ENCODE data around the gene ARHGAP4.

The ARHGAP4 gene

GRCh38 chrX:153927672-153927921 is 1.5 kb upstream of the ARHGAP4 start:
- DNase-seq (ENCODE audit: low read depth): no peak
- peak overlapping the region; percentile 63 for H3K4me3 ChIP-seq (ENCODE audit: control insufficient read depth, low read depth, low read length)
- no peak for TF ChIP-seq CTCF (IDR thresholded peaks at IDR 0.05; ENCODE audit: control insufficient read depth, insufficient read depth, low read depth, low read length, missing control alignments)

GRCh38 chrX:153926858-153927671 is 1.0 kb upstream of the ARHGAP4 start:
- no peak for DNase-seq (ENCODE audit: low read depth)
- peak overlapping the region; percentile 63 for H3K4me3 ChIP-seq (ENCODE audit: control insufficient read depth, low read depth, low read length)

GRCh38 chrX:153926552-153926857 is 441 bp upstream of the ARHGAP4 start:
- TF ChIP-seq CTCF (IDR thresholded peaks at IDR 0.05; ENCODE audit: control insufficient read depth, insufficient read depth, low read depth, low read length, missing control alignments): no peak
- no peak for DNase-seq (ENCODE audit: low read depth)
- H3K4me3 ChIP-seq (ENCODE audit: control insufficient read depth, low read depth, low read length): no peak overlapping the region

More at GRCh38 chrX:153926858-153927671, 1.0 kb upstream of the ARHGAP4 start:
- TF ChIP-seq CTCF (IDR thresholded peaks at IDR 0.05; ENCODE audit: control insufficient read depth, insufficient read depth, low read depth, low read length, missing control alignments): no peak

- H3K4me3 ChIP-seq (ENCODE audit: control insufficient read depth, low read depth, low read length): no peak overlapping the region
- DNase-seq (ENCODE audit: low read depth): no peak
- no peak for TF ChIP-seq CTCF (IDR thresholded peaks at IDR 0.05; ENCODE audit: control insufficient read depth, insufficient read depth, low read depth, low read length, missing control alignments)
These were observed 701 bp downstream of the ARHGAP4 start for GRCh38 chrX:153925387-153925738.

- no peak for DNase-seq (ENCODE audit: low read depth)
- peak; percentile 26 for TF ChIP-seq CTCF (IDR thresholded peaks at IDR 0.05; ENCODE audit: control insufficient read depth, insufficient read depth, low read depth, low read length, missing control alignments)
- no peak overlapping the region for H3K4me3 ChIP-seq (ENCODE audit: control insufficient read depth, low read depth, low read length)
These were observed 1.8 kb downstream of the ARHGAP4 start for GRCh38 chrX:153924149-153924861.

- no peak overlapping the region for H3K4me3 ChIP-seq (ENCODE audit: control insufficient read depth, low read depth, low read length)
- no peak for DNase-seq (ENCODE audit: low read depth)
- TF ChIP-seq CTCF (IDR thresholded peaks at IDR 0.05; ENCODE audit: control insufficient read depth, insufficient read depth, low read depth, low read length, missing control alignments): peak; percentile 67
These were observed 2.9 kb downstream of the ARHGAP4 start for GRCh38 chrX:153922932-153923857.

Measured in AG09309 (cell line).